ENCODE results near the gene ISCA2.

ISCA2 gene

GRCh38 chr14:74508844-74509428 lies 15.4 kb downstream of the ISCA2 start:
- DNase-seq (ENCODE audit: low spot score) = no peak

- DNase-seq (ENCODE audit: low spot score) = no peak
Observed at GRCh38 chr14:74509587-74510222, 16.1 kb downstream of the ISCA2 start.

GRCh38 chr14:74510223-74510931 lies 16.8 kb downstream of the ISCA2 start:
- DNase-seq (ENCODE audit: low spot score) = no peak

- DNase-seq (ENCODE audit: low spot score) = peak; percentile 67
Observed at GRCh38 chr14:74510959-74511409, 17.4 kb downstream of the ISCA2 start.

- DNase-seq (ENCODE audit: low spot score) = no peak
Observed at GRCh38 chr14:74511966-74512830, 18.6 kb downstream of the ISCA2 start.

- DNase-seq (ENCODE audit: low spot score) = peak; percentile 80
Observed at GRCh38 chr14:74514471-74514941, 20.9 kb downstream of the ISCA2 start.

GRCh38 chr14:74515891-74516412 lies 22.4 kb downstream of the ISCA2 start:
- no peak for DNase-seq (ENCODE audit: low spot score)

- peak; percentile 32 for DNase-seq (ENCODE audit: low spot score)
Observed at GRCh38 chr14:74516451-74517160, 23.0 kb downstream of the ISCA2 start.

- no peak for DNase-seq (ENCODE audit: low spot score)
Observed at GRCh38 chr14:74517731-74518130, 24.2 kb downstream of the ISCA2 start.

- no peak for DNase-seq (ENCODE audit: low spot score)
Observed at GRCh38 chr14:74518221-74518620, 24.7 kb downstream of the ISCA2 start.

GRCh38 chr14:74519316-74520074 lies 25.9 kb downstream of the ISCA2 start:
- DNase-seq (ENCODE audit: low spot score) = no peak

- DNase-seq (ENCODE audit: low spot score) = no peak
Observed at GRCh38 chr14:74521756-74522155, 28.2 kb downstream of the ISCA2 start.

GRCh38 chr14:74522740-74523139 lies 29.2 kb downstream of the ISCA2 start:
- DNase-seq (ENCODE audit: low spot score) = no peak

- no peak for DNase-seq (ENCODE audit: low spot score)
Observed at GRCh38 chr14:74524076-74524811, 30.7 kb downstream of the ISCA2 start.

GRCh38 chr14:74524812-74525135 lies 31.2 kb downstream of the ISCA2 start:
- DNase-seq (ENCODE audit: low spot score) = no peak

GRCh38 chr14:74525361-74525851 lies 31.8 kb downstream of the ISCA2 start:
- DNase-seq (ENCODE audit: low spot score) = no peak

- DNase-seq (ENCODE audit: low spot score) = no peak
Observed at GRCh38 chr14:74526854-74527585, 33.5 kb downstream of the ISCA2 start.

GRCh38 chr14:74527736-74528280 lies 34.2 kb downstream of the ISCA2 start:
- DNase-seq (ENCODE audit: low spot score) = no peak

- no peak for DNase-seq (ENCODE audit: low spot score)
Observed at GRCh38 chr14:74528406-74528805, 34.8 kb downstream of the ISCA2 start.

Measured in kidney tubule cell (primary cell).